ENCODE measurements around the gene FGD4.

Gene FGD4

DNA sequence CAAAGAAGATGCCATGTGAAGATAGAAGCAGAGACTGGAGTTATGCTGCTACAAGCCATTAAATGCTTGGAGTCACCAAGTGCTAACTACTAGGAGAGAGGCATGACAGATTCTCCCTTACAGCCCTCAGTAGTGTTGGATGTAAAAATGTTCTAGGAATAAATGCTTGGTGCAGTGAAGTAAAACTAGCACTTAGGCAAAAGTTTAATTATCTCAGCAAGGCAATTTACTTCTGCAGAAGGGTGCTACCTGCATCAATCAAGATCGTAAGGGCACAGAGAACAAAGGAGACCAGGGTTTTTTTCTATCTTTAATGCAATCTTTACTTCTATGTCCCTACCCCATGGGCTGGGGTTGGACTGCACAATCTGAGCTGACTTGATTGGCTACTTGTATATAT is 270.2 kb downstream of the FGD4 start:
- no peak for TF ChIP-seq CTCF (IDR thresholded peaks at IDR 0.05; ENCODE audit: low read depth, low read length, missing control alignments)
- DNase-seq (ENCODE audit: low read depth) = no peak
- no peak overlapping the region for H3K4me3 ChIP-seq (ENCODE audit: low read depth, low read length)

DNA sequence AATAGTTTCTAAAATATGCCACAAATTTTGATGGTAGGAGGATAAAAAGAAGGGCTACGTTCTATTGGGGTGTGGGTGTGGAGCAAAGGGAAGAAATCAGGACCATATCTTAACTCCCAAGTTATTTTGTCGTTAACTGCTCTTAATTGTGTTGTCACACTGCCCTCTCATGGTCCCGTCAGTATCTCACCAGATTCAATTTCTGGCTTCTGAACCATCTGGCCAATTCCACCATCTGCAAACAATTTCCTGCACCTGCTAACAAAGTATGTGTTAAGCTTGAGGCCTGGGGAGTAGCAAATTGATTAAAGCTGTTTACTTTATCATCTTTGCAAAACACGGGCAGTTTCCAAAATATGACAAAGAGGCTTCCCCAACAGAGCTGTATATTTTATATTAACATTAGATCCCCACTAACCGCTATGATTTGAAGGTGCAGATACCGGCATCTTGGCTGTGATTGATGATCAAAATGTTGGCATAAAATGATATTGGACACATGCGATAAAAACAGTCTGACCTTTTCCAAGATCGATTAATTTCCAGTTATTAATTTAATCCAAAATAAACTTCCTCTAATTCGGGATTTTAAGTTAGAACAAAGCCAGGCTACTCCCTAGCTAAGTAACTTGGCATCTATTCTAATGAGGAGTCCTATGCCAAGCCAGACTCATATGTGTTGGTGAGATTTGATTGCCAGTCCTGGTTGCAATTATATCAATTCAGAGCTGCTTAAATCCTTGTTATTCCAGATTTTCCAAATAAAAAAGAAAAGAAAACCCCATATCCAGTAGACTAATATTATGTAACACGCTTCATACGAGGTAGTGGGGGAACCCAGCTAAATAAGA is 272.8 kb downstream of the FGD4 start:
- no peak overlapping the region for H3K4me3 ChIP-seq (ENCODE audit: low read depth, low read length)
- TF ChIP-seq CTCF (IDR thresholded peaks at IDR 0.05; ENCODE audit: low read depth, low read length, missing control alignments) = peak; percentile 44
- no peak for DNase-seq (ENCODE audit: low read depth)

GRCh38 chr12:32679091-32679919 is 279.9 kb downstream of the FGD4 start, which contains the start of gene DNM1L:
TSS of gene DNM1L (plus strand) at chr12:32679301. CDS start at chr12:32679364, 63 bp downstream.
- TF ChIP-seq CTCF (IDR thresholded peaks at IDR 0.05; ENCODE audit: low read depth, low read length, missing control alignments) = no peak
- peak within 1 kb of the TSS; percentile 98 for H3K4me3 ChIP-seq (ENCODE audit: low read depth, low read length)
- peak; percentile 80 for DNase-seq (ENCODE audit: low read depth)

DNA sequence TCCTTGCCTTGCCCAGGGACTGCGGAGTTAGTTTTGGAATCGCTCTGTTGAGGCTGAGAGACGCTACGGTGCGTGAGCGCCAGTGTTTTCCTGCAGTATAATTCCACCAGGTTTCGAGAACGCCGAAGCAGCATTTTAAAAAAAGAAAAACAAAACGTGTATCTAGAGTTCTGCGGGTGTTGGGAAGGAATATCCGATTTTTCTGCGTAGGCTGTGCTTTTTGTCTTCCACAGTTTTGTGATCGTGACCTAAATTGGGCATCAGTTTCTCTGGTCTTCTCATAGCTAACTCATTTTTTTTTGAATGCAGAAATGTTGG is 280.5 kb downstream of the FGD4 start:
- peak overlapping the region; percentile 98 for H3K4me3 ChIP-seq (ENCODE audit: low read depth, low read length)
- no peak for TF ChIP-seq CTCF (IDR thresholded peaks at IDR 0.05; ENCODE audit: low read depth, low read length, missing control alignments)
- DNase-seq (ENCODE audit: low read depth) = no peak

DNA sequence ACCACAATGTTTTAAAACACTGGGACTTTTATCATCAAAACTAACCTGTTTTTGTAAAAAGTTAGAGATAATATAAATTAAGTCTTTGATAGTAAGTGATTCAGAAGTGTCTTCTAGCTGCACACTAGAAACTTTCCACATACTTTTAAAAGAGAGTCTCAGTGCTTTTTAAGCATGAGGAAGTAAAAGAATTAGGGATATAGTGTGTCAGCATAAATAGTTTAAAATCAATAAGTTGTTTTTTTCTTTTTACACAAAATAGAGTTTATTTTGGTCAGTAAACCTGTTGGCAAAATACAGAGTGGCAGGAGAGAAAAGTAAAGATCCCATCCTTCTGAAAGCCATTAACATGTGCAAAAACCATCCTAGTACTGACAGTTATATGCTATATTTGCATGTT is 281.4 kb downstream of the FGD4 start:
- no peak for TF ChIP-seq CTCF (IDR thresholded peaks at IDR 0.05; ENCODE audit: low read depth, low read length, missing control alignments)
- DNase-seq (ENCODE audit: low read depth) = no peak
- peak overlapping the region; percentile 21; the same call in 1 of the 2 replicates for H3K4me3 ChIP-seq (ENCODE audit: low read depth, low read length)

DNA sequence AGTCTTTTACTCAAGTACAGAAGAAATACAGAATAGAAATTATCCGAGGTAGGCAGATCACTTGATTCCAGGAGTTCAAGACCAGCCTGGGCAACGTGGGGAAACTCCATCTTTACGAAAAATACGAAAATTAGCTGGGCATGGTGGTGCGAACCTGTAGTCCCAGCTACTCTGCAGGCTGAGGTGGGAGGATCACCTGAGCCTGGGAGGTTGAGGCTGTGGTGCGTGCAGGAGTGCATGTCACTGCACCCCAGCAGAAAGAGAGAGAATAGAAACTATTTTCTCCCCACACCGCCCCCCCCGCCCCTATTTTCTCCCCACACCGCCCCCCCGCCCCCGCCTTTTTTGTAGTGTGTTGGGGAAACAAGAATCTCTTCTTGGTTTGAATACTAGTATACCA is 281.9 kb downstream of the FGD4 start:
- H3K4me3 ChIP-seq (ENCODE audit: low read depth, low read length) = peak overlapping the region; percentile 21; the same call in 1 of the 2 replicates
- no peak for TF ChIP-seq CTCF (IDR thresholded peaks at IDR 0.05; ENCODE audit: low read depth, low read length, missing control alignments)
- DNase-seq (ENCODE audit: low read depth) = no peak

Measured in GM12864 (cell line).